Neural cell (in vitro differentiated cells): Measurements from ENCODE around the gene MEGF11.

Experiments used
- CTCF ChIP-seq: fragments of 450-650 bp; IDR thresholded peaks from 2 replicates; pipeline ENCODE4 v1.5.1; 2014; ENCODE audit warnings: antibody characterized with exemption, mild to moderate bottlenecking, moderate library complexity; ENCODE audit not compliant: poor library complexity, severe bottlenecking
- EP300 ChIP-seq: fragments of 450-650 bp; conservative IDR thresholded peaks from 2 replicates; pipeline ENCODE4 v1.6.1; 2014; ENCODE audit warnings: antibody characterized with exemption, mild to moderate bottlenecking, moderate library complexity; ENCODE audit not compliant: poor library complexity, severe bottlenecking
- MXI1 ChIP-seq: fragments of 450-650 bp; conservative IDR thresholded peaks from 2 replicates; pipeline ENCODE4 v1.6.1; 2014; ENCODE audit warnings: antibody characterized with exemption, mild to moderate bottlenecking; ENCODE audit not compliant: poor library complexity, severe bottlenecking

GRCh38 chr15:65982627-65983322 lies 270.8 kb downstream of the MEGF11 start:
- no peak for TF ChIP-seq EP300
- TF ChIP-seq CTCF = no peak
- TF ChIP-seq MXI1 = no peak
